Body of pancreas (tissue), 4 donors: ENCODE results near the gene FCHSD2. TPM values are rescaled to one million over a fixed set of nuclear protein-coding genes. Genes with fewer than 3 reads are reported as not detected.

Experiments
- ATAC-seq: fragments of 150-250 bp; one replicate; pipeline ENCODE4 v1.9.1; 2016
- DNase-seq, 4 donors: peaks; one replicate each; pipeline ENCODE4 v3.0.0-alpha.2; 2019
- H3K27ac ChIP-seq, 4 donors: fragments of 200-600 bp; sonication (generic); 1 replicate in 3 of 4; 2 replicates in 1 of 4; pipeline versions ENCODE4 v1.5.1 to v1.6.1; 2016 to 2019; ENCODE audit warnings: mild to moderate bottlenecking in 1 of 4, mixed read lengths in 1 of 4, moderate library complexity in 1 of 4
- H3K27me3 ChIP-seq, 2 donors: fragments of 200-600 bp; sonication (generic); one replicate each; pipeline ENCODE4 v1.6.0; 2016; ENCODE audit warnings: mild to moderate bottlenecking in 1 of 2
- H3K36me3 ChIP-seq, 2 donors: fragments of 200-600 bp; sonication (generic); replicated peaks in 1 of 2; 2 replicates each; pipeline ENCODE4 v1.5.1; 2016; ENCODE audit warnings: low read depth in 2 of 2; ENCODE audit not compliant: insufficient read depth in 1 of 2
- H3K4me1 ChIP-seq: fragments of 200-600 bp; sonication (generic); one replicate; pipeline ENCODE4 v1.6.0; 2016
- H3K4me3 ChIP-seq, 2 donors: fragments of 200-600 bp; sonication (generic); 1 replicate in 1 of 2; 2 replicates in 1 of 2; pipeline ENCODE4 v1.5.1; 2016 to 2019
- H3K9me3 ChIP-seq, 3 donors: fragments of 200-600 bp; sonication (generic); 1 replicate in 2 of 3; 2 replicates in 1 of 3; pipeline ENCODE4 v1.5.1; 2016
- POLR2A ChIP-seq, 3 donors: fragments of 450-650 bp; IDR thresholded peaks; one replicate each; pipeline ENCODE4 v1.6.1; 2016; ENCODE audit warnings: antibody characterized with exemption in 3 of 3, mild to moderate bottlenecking in 2 of 3
- WGBS, 2 donors: methylation state at CpG; one replicate each; pipeline ENCODE4 v1.1.5; 2017; 5-methylcytosine and 5-hydroxymethylcytosine counted together
- intact Hi-C: fragments of 100-400 bp; cut with DNase I; formaldehyde crosslinking; loops from one replicate; pipeline ENCODE4 v1.15.1; 2023
- total RNA-seq, 2 donors: library from RNA; depleted of rRNA; stranded (reverse); fragments of >200 nt; gene quantifications; one replicate each; pipeline ENCODE4 v1.1.0, GENCODE V29; 2016
- TF ChIP-seq, protein P1 (sequence below), 7 experiments: fragments of 450-650 bp in 4 of 7; fragments of 200-600 bp in 3 of 7; sonication (generic) in 3 of 7; IDR thresholded peaks; one replicate each; pipeline ENCODE4 v1.5.1; 2016 to 2019; ENCODE audit warnings: antibody characterized with exemption in 7 of 7

Gene FCHSD2
- total RNA-seq, 2 donors from 2014 or later = 7.3 to 8.0 TPM

DNA sequence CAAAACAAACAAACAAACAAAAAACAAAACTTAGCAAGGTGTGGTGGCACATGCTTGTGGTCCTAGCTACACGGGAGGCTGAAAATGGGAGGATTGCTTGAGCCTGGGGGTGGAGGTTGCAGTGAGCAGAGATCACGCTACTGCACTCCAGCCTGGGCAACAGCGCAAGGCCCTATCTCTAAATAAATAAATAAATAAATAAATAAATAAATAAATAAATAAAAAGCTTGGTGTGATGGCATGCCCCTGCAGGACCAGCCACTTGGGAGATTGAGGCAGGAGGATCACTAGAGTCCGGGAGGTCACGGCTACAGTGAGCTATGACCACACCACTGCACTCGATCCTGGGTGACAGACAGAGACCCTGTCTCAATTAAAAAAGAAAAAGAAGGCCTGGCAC lies 339.3 kb downstream of the FCHSD2 start:
- Histone ChIP-seq H3K9me3 (no peaks in the 10 kb centered on the region), H3K27me3 (no peaks in the 10 kb centered on the region), H3K4me1 (no peaks in the 10 kb centered on the region), H3K4me3 (no peak overlapping the region), H3K27ac (no peak overlapping the region), H3K36me3 (no peaks in the 10 kb centered on the region)
- DNase-seq (no peak), ATAC-seq (no peak)
- intact Hi-C loops = no loop called here
- 73 to 93% methylated on average over 6 of the region's 6 CpGs for WGBS, 2 donors
- TF ChIP-seq POLR2A (IDR thresholded peaks at IDR 0.05) = no peak
- TF ChIP-seq, protein P1, sequence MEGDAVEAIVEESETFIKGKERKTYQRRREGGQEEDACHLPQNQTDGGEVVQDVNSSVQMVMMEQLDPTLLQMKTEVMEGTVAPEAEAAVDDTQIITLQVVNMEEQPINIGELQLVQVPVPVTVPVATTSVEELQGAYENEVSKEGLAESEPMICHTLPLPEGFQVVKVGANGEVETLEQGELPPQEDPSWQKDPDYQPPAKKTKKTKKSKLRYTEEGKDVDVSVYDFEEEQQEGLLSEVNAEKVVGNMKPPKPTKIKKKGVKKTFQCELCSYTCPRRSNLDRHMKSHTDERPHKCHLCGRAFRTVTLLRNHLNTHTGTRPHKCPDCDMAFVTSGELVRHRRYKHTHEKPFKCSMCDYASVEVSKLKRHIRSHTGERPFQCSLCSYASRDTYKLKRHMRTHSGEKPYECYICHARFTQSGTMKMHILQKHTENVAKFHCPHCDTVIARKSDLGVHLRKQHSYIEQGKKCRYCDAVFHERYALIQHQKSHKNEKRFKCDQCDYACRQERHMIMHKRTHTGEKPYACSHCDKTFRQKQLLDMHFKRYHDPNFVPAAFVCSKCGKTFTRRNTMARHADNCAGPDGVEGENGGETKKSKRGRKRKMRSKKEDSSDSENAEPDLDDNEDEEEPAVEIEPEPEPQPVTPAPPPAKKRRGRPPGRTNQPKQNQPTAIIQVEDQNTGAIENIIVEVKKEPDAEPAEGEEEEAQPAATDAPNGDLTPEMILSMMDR (IDR thresholded peaks at IDR 0.05) = no peak

DNA sequence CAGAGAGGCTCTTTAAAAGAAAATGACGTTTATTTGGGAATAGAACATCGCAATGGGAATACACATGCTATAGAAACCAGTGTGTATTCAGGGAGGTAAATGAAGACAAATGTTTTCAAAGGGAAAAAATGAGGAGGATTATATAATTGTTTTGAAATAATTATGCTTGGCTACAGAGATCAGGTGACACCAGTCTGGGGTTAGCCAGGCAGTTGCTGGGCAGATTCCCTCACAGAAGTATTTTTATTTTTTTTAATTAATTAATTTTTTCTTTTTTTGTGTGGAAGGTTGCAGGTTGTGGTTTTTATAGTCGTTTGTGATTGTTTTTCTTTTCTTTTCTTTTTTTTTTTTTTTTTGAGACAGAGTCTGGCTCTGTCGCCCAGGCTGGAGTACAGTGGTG lies 342.7 kb downstream of the FCHSD2 start:
- TF ChIP-seq, protein P1 (IDR thresholded peaks at IDR 0.05) = no peak
- no peak for TF ChIP-seq POLR2A (IDR thresholded peaks at IDR 0.05)
- peaks cover 4% of the 10 kb centered on the region for H3K4me1 ChIP-seq
- no peak for ATAC-seq
- no peaks in the 10 kb centered on the region for H3K9me3 ChIP-seq
- no peaks in the 10 kb centered on the region for H3K36me3 ChIP-seq
- H3K27me3 ChIP-seq = no peaks in the 10 kb centered on the region
- WGBS, 2 donors = 58 to 66% methylated on average over 4 of the region's 4 CpGs
- intact Hi-C loops = no loop called here
- no peak overlapping the region for H3K27ac ChIP-seq
- no peak overlapping the region for H3K4me3 ChIP-seq
- DNase-seq = no peak

DNA sequence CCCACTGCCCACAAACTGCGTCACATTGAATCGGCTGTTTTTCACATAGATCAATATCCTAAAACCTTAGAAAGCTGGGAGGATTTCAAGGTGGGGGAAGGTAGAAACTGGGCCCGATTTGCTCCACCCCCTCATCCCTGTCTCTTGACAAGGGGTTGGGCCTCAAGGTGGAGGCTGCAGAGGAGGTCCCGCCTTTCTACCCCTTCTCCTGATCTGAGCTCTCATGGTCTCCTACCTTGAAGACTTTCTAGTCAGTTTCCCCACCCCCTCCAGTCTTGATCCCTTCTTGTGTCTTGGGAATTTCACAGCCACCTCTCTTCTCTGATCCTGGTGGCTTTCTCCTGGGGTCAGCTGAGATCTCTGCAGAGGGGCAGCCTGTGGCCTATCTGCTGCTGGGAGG lies 343.8 kb downstream of the FCHSD2 start:
- ATAC-seq (no peak), DNase-seq (no peak)
- no peak overlapping the region for H3K4me3 ChIP-seq
- no peaks in the 10 kb centered on the region for H3K27me3 ChIP-seq
- H3K36me3 ChIP-seq = no peaks in the 10 kb centered on the region
- no peaks in the 10 kb centered on the region for H3K9me3 ChIP-seq
- intact Hi-C loops = no loop called here
- no peak overlapping the region for H3K27ac ChIP-seq
- H3K4me1 ChIP-seq = peaks cover 10% of the 10 kb centered on the region
- TF ChIP-seq POLR2A (IDR thresholded peaks at IDR 0.05) = no peak
- TF ChIP-seq, protein P1 (IDR thresholded peaks at IDR 0.05) = no peak
- WGBS, 2 donors = 71 to 80% methylated on average over 4 of the region's 4 CpGs

DNA sequence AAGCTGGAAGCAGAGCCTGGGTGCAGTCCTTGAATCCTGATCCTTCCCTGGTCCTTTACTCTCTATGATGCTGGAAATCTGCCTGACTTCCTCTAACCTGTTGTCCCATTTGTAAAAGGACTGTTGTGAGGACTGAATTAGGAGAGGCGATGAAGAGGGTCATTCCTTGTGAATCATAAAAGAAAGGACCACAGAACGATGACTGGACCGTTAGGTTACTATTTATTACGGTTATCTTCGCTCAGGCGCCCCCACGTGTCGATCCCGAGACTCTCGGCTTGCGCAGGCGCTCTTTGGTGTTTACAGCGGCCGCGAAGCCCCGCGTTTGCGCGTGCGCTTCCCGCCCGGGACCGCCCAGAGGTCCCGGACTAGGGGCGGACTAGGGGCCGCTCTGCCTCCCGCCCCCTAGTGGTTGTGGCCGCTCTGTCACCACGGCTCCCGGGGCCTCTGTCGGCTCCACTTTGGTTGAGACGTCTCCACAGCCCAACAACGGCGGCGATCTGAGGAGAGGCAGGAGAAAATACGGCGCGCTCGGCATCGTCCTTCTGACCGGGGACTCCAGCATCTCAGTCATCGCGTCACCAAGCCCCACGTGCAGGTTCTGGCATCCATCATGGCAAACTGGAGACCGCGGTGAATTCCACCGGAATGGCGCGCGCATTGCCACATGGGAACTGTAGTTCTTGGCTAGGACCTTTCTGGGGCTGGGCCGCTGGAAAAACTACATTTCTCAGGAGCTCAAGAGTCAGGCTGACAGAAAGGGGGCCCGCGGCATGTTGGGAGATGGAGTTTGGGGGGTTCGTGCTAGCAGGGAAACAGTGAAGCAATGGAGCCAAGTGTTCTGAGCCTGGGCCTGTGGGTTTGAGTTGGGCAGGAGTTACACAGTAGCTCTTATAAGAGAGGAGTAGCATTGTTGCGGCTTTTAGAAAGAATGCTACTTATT lies 348.4 kb downstream of the FCHSD2 start, which contains the start of gene STARD10:
Gene STARD10 (minus strand): TSS at position 623 of the 943 bp plus-strand sequence. CDS start 12,866 bp downstream, outside the sequence.
- DNase-seq (peak; percentile 96 to 98 (median 96)), ATAC-seq (peak; percentile 96)
- no peaks in the 10 kb centered on the region for H3K9me3 ChIP-seq
- H3K4me3 ChIP-seq = peak within 1 kb of the TSS in 1 of 2 donors; percentile 68
- intact Hi-C loops = no loop called here
- H3K4me1 ChIP-seq = peaks cover 16% of the 10 kb centered on the region
- 1 to 5% methylated on average over 9 to 55 of the region's 55 CpGs for WGBS, 2 donors
- peak within 1 kb of the TSS; percentile 74 to 94 (median 87) for H3K27ac ChIP-seq
- no peaks in the 10 kb centered on the region for H3K27me3 ChIP-seq
- H3K36me3 ChIP-seq = no peaks in the 10 kb centered on the region
- TF ChIP-seq, protein P1 (IDR thresholded peaks at IDR 0.05) = peak; percentile 95 to 100 (median 98)
- peak in 2 of 3 donors; percentile 60 to 65 for TF ChIP-seq POLR2A (IDR thresholded peaks at IDR 0.05)
